ENCODE results near the gene FAT3. TPM values are rescaled to one million over a fixed set of nuclear protein-coding genes. Genes with fewer than 3 reads are reported as not detected.

Gene FAT3
- total RNA-seq, 1 experiment from 2014 or later = 0.02 TPM

DNA sequence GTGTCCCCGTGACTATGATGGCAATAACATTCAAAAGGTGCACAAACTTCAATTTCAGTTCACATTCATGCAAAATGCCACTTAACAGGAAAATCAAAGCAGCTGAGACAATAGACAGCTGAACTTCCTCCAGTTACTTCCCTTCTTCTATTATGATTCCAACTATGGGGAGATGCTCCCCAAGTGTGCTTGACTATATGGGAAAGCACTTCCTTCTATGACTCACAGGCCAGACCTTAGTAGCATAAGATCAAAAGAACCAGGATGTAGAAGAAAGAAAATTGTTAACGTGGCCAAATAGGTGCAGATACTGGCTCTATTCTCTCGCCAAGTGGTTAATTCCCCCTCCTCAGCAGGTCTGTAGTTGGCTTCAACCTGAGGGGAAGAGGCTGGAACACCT lies 7.8 kb upstream of the FAT3 start:
- intact Hi-C loops (cut with micrococcal nuclease) = no loop called here
- TF ChIP-seq SP1 (IDR thresholded peaks at IDR 0.05; ENCODE audit: low read depth) = no peak
- TF ChIP-seq, protein P1, sequence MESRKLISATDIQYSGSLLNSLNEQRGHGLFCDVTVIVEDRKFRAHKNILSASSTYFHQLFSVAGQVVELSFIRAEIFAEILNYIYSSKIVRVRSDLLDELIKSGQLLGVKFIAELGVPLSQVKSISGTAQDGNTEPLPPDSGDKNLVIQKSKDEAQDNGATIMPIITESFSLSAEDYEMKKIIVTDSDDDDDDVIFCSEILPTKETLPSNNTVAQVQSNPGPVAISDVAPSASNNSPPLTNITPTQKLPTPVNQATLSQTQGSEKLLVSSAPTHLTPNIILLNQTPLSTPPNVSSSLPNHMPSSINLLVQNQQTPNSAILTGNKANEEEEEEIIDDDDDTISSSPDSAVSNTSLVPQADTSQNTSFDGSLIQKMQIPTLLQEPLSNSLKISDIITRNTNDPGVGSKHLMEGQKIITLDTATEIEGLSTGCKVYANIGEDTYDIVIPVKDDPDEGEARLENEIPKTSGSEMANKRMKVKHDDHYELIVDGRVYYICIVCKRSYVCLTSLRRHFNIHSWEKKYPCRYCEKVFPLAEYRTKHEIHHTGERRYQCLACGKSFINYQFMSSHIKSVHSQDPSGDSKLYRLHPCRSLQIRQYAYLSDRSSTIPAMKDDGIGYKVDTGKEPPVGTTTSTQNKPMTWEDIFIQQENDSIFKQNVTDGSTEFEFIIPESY (IDR thresholded peaks at IDR 0.05; ENCODE audit: extremely low read depth, insufficient replicate concordance, low read length) = no peak
- TF ChIP-seq ZNF274 (IDR thresholded peaks at IDR 0.05; ENCODE audit: low read depth, low read length) = no peak
- Histone ChIP-seq H3K27me3 (ENCODE audit: insufficient read depth, low read length) (no peaks in the 10 kb centered on the region), H3K9me3 (ENCODE audit: control insufficient read depth in 1 of 2, insufficient read depth in 1 of 2, low read depth in 1 of 2, low read length in 2 of 2) (peaks cover 0 to 4% of the 10 kb centered on the region in 2 experiments; a peak in 2 of 4 replicates), H3K4me3 (replicated peaks in 1 of 2; ENCODE audit: low read depth in 1 of 2, low read length in 2 of 2) (no peak overlapping the region), H3K4me1 (ENCODE audit: control insufficient read depth in 1 of 2, insufficient read depth in 2 of 2, low read length in 2 of 2) (no peaks in the 10 kb centered on the region), H3K4me2 (ENCODE audit: low read length) (no peak overlapping the region), H3K36me3 (ENCODE audit: control insufficient read depth in 1 of 2, insufficient read depth in 2 of 2, low read length in 2 of 2) (no peaks in the 10 kb centered on the region), H2AFZ (ENCODE audit: low read depth, low read length, poor library complexity, severe bottlenecking) (no peak overlapping the region), H4K20me1 (ENCODE audit: insufficient read depth) (no peaks in the 10 kb centered on the region), H3K9ac (ENCODE audit: low read length) (no peak overlapping the region), H3K27ac (ENCODE audit: low read depth, low read length) (no peak overlapping the region), H3K9me2 (ENCODE audit: insufficient read depth) (no peaks in the 10 kb centered on the region), H3K79me2 (ENCODE audit: insufficient read depth, low read length) (no peaks in the 10 kb centered on the region)
- ATAC-seq (no peak), DNase-seq (ENCODE audit: low read depth, low spot score) (no peak)
- ChIA-PET POLR2A (no interaction called here), RAD21 (ENCODE audit: low non-redundant PET in 1 of 2, low total read pairs in 2 of 2, uncharacterized antibody in 2 of 2, unreplicated experiment in 2 of 2) (no interaction called here), CTCF (no interaction called here)
- no TSS peak for BruUV-seq (replicated peaks)

DNA sequence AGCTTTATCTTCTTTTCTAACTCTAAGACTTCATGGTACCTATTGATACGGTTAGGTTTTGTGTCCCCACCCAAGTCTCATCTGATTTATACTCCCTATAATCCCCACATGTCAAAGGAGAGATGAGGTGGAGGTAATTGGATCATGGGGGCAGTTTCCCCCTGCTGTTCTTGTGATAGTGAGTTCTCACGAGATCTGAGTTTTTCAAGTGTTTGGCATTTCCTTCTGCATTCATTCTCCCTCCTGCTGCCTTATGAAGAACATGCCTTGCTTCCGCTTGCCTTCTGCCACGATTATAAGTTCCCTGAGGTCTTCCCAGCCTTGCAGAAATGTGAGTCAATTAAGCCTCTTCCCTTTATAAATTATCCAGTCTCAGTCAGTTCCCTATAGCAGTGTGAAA lies 5.1 kb upstream of the FAT3 start:
- Histone ChIP-seq H3K9me2 (ENCODE audit: insufficient read depth) (no peaks in the 10 kb centered on the region), H3K4me3 (replicated peaks in 1 of 2; ENCODE audit: low read depth in 1 of 2, low read length in 2 of 2) (no peak overlapping the region), H3K27ac (ENCODE audit: low read depth, low read length) (no peak overlapping the region), H2AFZ (ENCODE audit: low read depth, low read length, poor library complexity, severe bottlenecking) (no peak overlapping the region), H3K27me3 (ENCODE audit: insufficient read depth, low read length) (no peaks in the 10 kb centered on the region), H4K20me1 (ENCODE audit: insufficient read depth) (no peaks in the 10 kb centered on the region), H3K79me2 (ENCODE audit: insufficient read depth, low read length) (no peaks in the 10 kb centered on the region), H3K9ac (ENCODE audit: low read length) (no peak overlapping the region), H3K4me2 (ENCODE audit: low read length) (no peak overlapping the region), H3K9me3 (ENCODE audit: control insufficient read depth in 1 of 2, insufficient read depth in 1 of 2, low read depth in 1 of 2, low read length in 2 of 2) (peaks cover 0 to 8% of the 10 kb centered on the region in 2 experiments; a peak in 2 of 4 replicates), H3K4me1 (ENCODE audit: control insufficient read depth in 1 of 2, insufficient read depth in 2 of 2, low read length in 2 of 2) (no peaks in the 10 kb centered on the region), H3K36me3 (ENCODE audit: control insufficient read depth in 1 of 2, insufficient read depth in 2 of 2, low read length in 2 of 2) (no peaks in the 10 kb centered on the region)
- ChIA-PET RAD21 (ENCODE audit: low non-redundant PET in 1 of 2, low total read pairs in 2 of 2, uncharacterized antibody in 2 of 2, unreplicated experiment in 2 of 2) (no interaction called here), POLR2A (no interaction called here), CTCF (no interaction called here)
- no TSS peak for BruUV-seq (replicated peaks)
- intact Hi-C loops (cut with micrococcal nuclease) = no loop called here
- DNase-seq (ENCODE audit: low read depth, low spot score) (no peak), ATAC-seq (no peak)
- no peak for TF ChIP-seq SRF (IDR thresholded peaks at IDR 0.05; ENCODE audit: low read depth)
- no peak for TF ChIP-seq POLR2AphosphoS5 (IDR thresholded peaks at IDR 0.05; ENCODE audit: low read depth, low read length)
- TF ChIP-seq TCF7L2 (IDR thresholded peaks at IDR 0.05; ENCODE audit: borderline replicate concordance, extremely low read depth, insufficient read depth, insufficient read length) = no peak
